ENCODE data around the gene SYNE4. TPM values are rescaled to one million over a fixed set of nuclear protein-coding genes. Genes with fewer than 3 reads are reported as not detected.
A peak's percentile ranks its signal among the peaks of the same experiment; 100 is the strongest.

SYNE4 gene
- total and polyA plus RNA-seq, 2 of the 13 experiments (the other 11 are each of a cell fraction or from before 2014, with no cell fraction given), result 13.7 to 23.0 TPM

DNA sequence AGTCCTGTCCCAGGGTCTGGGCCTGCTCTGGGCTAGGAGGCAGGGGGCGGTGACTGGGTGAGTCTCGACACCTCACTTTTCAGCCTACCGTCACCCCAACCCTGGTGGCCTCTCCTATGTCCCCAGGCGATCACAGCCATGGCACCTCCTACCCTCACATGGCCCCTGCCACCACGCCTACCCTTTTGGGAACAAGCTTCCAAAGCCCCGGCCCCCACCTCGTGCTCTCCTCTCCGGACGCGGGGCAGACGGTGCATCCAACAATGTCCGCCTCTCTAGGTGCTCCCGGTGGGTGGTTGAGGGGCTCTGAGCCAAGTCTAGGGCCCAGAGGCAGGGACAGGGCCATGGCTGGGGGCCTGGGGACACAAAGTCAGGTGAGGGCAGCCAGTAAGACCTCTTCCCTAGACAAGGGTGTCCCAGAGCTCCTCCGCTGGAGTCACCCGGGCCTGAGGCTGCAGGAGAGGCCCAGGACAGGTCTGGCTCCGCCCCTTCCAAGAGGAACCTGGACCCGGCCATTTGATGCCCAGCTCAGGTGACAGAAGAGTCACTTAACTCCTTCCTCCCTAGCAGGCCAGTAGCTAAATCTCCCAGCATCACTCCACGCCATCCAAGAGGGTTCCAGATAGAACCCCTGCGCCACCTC, at the start of gene SYNE4 (continued):
- TF ChIP-seq, protein P1, sequence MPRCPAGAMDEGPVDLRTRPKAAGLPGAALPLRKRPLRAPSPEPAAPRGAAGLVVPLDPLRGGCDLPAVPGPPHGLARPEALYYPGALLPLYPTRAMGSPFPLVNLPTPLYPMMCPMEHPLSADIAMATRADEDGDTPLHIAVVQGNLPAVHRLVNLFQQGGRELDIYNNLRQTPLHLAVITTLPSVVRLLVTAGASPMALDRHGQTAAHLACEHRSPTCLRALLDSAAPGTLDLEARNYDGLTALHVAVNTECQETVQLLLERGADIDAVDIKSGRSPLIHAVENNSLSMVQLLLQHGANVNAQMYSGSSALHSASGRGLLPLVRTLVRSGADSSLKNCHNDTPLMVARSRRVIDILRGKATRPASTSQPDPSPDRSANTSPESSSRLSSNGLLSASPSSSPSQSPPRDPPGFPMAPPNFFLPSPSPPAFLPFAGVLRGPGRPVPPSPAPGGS (CRISPR knock-in tag; IDR thresholded peaks at IDR 0.05), result 0 out of 2 replicates have a peak, but pooled peaks have one; percentile 46
- TF ChIP-seq IRF1 (CRISPR knock-in tag; IDR thresholded peaks at IDR 0.05; ENCODE audit: low read depth) (no peak), KLF13 (CRISPR knock-in tag; IDR thresholded peaks at IDR 0.05) (no peak), ZNF629 (CRISPR knock-in tag; conservative IDR thresholded peaks at IDR 0.05) (no peak), POLR2AphosphoS5 (IDR thresholded peaks at IDR 0.05; ENCODE audit: low read depth, low read length) (peak; percentile 82), CEBPG (CRISPR knock-in tag; IDR thresholded peaks at IDR 0.05) (no peak), CAMTA2 (CRISPR knock-in tag; IDR thresholded peaks at IDR 0.05; ENCODE audit: borderline replicate concordance) (no peak), NFE2L1 (CRISPR knock-in tag; IDR thresholded peaks at IDR 0.05; ENCODE audit: borderline replicate concordance) (no peak; the same call in 1 of the 2 replicates), MTF2 (CRISPR knock-in tag; IDR thresholded peaks at IDR 0.05; ENCODE audit: borderline replicate concordance) (no peak), NFE2L2 (IDR thresholded peaks at IDR 0.05; ENCODE audit: low read length) (no peak), PAWR (CRISPR knock-in tag; IDR thresholded peaks at IDR 0.05; ENCODE audit: borderline replicate concordance) (no peak), CREB3 (CRISPR knock-in tag; IDR thresholded peaks at IDR 0.05) (no peak), SAP130 (CRISPR knock-in tag; IDR thresholded peaks at IDR 0.05; ENCODE audit: low read depth) (peak; percentile 76), ZNF430 (CRISPR knock-in tag; IDR thresholded peaks at IDR 0.05) (no peak; the same call in 1 of the 2 replicates), FOXA1 (IDR thresholded peaks at IDR 0.05) (no peak), FOXA1 (CRISPR knock-in tag; IDR thresholded peaks at IDR 0.05) (no peak), RXRB (CRISPR knock-in tag; IDR thresholded peaks at IDR 0.05; ENCODE audit: borderline replicate concordance) (peak; percentile 42; the same call in 1 of the 2 replicates), JUN (CRISPR knock-in tag; IDR thresholded peaks at IDR 0.05) (no peak), DR1 (CRISPR knock-in tag; IDR thresholded peaks at IDR 0.05) (no peak)
- TF ChIP-seq, protein P2, sequence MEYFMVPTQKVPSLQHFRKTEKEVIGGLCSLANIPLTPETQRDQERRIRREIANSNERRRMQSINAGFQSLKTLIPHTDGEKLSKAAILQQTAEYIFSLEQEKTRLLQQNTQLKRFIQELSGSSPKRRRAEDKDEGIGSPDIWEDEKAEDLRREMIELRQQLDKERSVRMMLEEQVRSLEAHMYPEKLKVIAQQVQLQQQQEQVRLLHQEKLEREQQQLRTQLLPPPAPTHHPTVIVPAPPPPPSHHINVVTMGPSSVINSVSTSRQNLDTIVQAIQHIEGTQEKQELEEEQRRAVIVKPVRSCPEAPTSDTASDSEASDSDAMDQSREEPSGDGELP (IDR thresholded peaks at IDR 0.05; ENCODE audit: borderline replicate concordance, low read depth), result peak; percentile 65; the same call in 1 of the 2 replicates
- TF ChIP-seq, protein P3, sequence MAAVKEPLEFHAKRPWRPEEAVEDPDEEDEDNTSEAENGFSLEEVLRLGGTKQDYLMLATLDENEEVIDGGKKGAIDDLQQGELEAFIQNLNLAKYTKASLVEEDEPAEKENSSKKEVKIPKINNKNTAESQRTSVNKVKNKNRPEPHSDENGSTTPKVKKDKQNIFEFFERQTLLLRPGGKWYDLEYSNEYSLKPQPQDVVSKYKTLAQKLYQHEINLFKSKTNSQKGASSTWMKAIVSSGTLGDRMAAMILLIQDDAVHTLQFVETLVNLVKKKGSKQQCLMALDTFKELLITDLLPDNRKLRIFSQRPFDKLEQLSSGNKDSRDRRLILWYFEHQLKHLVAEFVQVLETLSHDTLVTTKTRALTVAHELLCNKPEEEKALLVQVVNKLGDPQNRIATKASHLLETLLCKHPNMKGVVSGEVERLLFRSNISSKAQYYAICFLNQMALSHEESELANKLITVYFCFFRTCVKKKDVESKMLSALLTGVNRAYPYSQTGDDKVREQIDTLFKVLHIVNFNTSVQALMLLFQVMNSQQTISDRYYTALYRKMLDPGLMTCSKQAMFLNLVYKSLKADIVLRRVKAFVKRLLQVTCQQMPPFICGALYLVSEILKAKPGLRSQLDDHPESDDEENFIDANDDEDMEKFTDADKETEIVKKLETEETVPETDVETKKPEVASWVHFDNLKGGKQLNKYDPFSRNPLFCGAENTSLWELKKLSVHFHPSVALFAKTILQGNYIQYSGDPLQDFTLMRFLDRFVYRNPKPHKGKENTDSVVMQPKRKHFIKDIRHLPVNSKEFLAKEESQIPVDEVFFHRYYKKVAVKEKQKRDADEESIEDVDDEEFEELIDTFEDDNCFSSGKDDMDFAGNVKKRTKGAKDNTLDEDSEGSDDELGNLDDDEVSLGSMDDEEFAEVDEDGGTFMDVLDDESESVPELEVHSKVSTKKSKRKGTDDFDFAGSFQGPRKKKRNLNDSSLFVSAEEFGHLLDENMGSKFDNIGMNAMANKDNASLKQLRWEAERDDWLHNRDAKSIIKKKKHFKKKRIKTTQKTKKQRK (IDR thresholded peaks at IDR 0.05; ENCODE audit: low read length), result no peak
- TF ChIP-seq, protein P4, sequence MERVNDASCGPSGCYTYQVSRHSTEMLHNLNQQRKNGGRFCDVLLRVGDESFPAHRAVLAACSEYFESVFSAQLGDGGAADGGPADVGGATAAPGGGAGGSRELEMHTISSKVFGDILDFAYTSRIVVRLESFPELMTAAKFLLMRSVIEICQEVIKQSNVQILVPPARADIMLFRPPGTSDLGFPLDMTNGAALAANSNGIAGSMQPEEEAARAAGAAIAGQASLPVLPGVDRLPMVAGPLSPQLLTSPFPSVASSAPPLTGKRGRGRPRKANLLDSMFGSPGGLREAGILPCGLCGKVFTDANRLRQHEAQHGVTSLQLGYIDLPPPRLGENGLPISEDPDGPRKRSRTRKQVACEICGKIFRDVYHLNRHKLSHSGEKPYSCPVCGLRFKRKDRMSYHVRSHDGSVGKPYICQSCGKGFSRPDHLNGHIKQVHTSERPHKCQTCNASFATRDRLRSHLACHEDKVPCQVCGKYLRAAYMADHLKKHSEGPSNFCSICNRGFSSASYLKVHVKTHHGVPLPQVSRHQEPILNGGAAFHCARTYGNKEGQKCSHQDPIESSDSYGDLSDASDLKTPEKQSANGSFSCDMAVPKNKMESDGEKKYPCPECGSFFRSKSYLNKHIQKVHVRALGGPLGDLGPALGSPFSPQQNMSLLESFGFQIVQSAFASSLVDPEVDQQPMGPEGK (CRISPR knock-in tag; IDR thresholded peaks at IDR 0.05), result peak; percentile 42; the same call in 1 of the 2 replicates

All from HepG2 (cell line).